BE2C (cell line): ENCODE data around the gene RIOX2. TPM values are rescaled to one million over a fixed set of nuclear protein-coding genes. Genes with fewer than 3 reads are reported as not detected.

Experiments
- DNase-seq: peaks from one replicate; pipeline ENCODE4 v3.0.0-alpha.2; 2020
- H3K27me3 ChIP-seq: fragments of 250-450 bp; sonication (Bioruptor Pico); 2 replicates; pipeline ENCODE4 v1.5.1; 2020; ENCODE audit warnings: mild to moderate bottlenecking
- H3K36me3 ChIP-seq: fragments of 250-450 bp; sonication (Bioruptor Pico); 2 replicates; pipeline ENCODE4 v1.5.1; 2020; ENCODE audit warnings: mild to moderate bottlenecking
- H3K4me1 ChIP-seq: fragments of 250-450 bp; sonication (Bioruptor Pico); 2 replicates; pipeline ENCODE4 v1.5.1; 2020
- H3K4me3 ChIP-seq: 2 replicates; pipeline ENCODE4 v1.5.1; 2011; ENCODE audit warnings: low read depth, low read length
- H3K9me3 ChIP-seq: fragments of 250-450 bp; sonication (Bioruptor Pico); 2 replicates; pipeline ENCODE4 v1.5.1; 2020
- polyA plus RNA-seq: library from polyadenylated mRNA; unstranded; fragments of >200 nt; gene quantifications from one replicate; pipeline ENCODE4 v1.2.1, GENCODE V29; 2012; ENCODE audit warnings: low read depth, missing spikeins; ENCODE audit not compliant: insufficient read length, insufficient read depth
- TF ChIP-seq, protein P1 (sequence below): IDR thresholded peaks from 2 replicates; pipeline ENCODE4 v1.5.1; 2012; ENCODE audit warnings: mild to moderate bottlenecking, low read depth, low read length

RIOX2 gene
- polyA plus RNA-seq, result 68.2 TPM

DNA sequence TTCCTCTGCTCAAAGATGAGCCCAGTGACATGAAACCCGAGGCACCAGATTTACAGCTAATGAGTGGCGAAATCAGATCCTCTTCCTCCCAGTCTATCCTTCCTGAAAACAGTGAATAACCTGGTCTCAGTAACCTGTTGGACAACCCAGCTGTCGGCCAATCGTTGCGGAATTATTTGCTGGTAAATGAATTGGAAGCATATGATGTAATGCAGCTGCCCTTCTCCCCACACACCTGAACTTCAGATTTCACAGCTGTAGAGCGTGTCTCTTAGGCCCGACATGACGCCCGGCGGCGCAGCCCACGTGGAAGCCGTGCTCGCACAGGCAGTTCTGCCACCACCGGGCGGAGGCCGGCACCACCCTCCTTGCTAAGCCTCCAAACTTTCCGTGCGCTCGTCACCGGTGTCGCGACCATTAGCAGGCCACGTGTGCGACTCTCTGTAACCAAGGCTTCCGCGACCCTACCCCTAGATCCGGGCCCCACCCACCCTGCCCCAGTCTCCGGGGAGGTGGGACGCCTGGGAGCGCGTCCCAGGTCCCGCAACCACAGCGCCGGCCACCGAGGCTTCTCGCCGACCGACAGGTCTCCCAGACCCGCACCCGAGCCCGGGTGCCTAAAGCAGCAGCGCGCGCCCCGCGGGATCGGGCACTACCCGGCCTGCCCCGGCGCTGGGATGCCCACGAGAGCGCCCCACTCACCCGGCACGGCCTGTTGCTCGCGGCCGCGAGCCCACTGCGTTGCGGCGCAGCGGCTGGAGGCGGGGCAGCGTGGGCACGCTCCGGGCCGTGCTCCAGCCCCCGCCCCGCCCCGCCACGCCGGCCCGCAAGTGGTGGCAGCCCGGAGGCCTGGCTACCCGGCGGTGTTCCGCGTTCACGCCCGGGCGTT lies at the start of gene RIOX2:
RIOX2 (minus strand) TSS at position 753 of the 889 bp plus-strand sequence. CDS start 4,838 bp downstream, outside the sequence.
- Histone ChIP-seq H3K4me3 (peak within 1 kb of the TSS; percentile 74), H3K9me3 (no peaks in the 10 kb centered on the region), H3K27me3 (no peaks in the 10 kb centered on the region), H3K36me3 (peaks cover 3% of the 10 kb centered on the region), H3K4me1 (no peaks in the 10 kb centered on the region; the same call in 1 of the 2 replicates)
- DNase-seq, result peak; percentile 85
- TF ChIP-seq, protein P1, sequence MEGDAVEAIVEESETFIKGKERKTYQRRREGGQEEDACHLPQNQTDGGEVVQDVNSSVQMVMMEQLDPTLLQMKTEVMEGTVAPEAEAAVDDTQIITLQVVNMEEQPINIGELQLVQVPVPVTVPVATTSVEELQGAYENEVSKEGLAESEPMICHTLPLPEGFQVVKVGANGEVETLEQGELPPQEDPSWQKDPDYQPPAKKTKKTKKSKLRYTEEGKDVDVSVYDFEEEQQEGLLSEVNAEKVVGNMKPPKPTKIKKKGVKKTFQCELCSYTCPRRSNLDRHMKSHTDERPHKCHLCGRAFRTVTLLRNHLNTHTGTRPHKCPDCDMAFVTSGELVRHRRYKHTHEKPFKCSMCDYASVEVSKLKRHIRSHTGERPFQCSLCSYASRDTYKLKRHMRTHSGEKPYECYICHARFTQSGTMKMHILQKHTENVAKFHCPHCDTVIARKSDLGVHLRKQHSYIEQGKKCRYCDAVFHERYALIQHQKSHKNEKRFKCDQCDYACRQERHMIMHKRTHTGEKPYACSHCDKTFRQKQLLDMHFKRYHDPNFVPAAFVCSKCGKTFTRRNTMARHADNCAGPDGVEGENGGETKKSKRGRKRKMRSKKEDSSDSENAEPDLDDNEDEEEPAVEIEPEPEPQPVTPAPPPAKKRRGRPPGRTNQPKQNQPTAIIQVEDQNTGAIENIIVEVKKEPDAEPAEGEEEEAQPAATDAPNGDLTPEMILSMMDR, result peak; percentile 6; the same call in 1 of the 2 replicates

DNA sequence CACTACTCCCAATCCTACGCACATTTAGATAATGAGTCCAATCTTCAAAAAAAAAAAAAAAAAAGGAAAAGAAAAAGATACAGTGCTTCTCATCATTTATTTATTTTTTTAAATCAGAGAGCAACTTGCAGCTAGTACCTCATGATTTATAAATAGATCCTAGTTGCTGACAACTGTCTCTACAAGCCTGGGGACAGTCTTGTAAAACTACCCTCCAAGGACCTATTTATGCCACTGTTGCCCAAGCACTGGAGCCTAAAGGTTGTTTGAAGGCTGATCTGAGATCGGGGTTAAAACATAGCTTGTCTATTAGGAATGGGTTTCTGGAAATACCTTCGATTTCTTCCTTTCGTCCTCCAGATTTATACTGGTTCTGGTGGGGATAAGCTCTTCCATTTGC lies 48.2 kb upstream of the RIOX2 start:
- H3K4me3 ChIP-seq, result no peak overlapping the region
- TF ChIP-seq, protein P1, result no peak

DNA sequence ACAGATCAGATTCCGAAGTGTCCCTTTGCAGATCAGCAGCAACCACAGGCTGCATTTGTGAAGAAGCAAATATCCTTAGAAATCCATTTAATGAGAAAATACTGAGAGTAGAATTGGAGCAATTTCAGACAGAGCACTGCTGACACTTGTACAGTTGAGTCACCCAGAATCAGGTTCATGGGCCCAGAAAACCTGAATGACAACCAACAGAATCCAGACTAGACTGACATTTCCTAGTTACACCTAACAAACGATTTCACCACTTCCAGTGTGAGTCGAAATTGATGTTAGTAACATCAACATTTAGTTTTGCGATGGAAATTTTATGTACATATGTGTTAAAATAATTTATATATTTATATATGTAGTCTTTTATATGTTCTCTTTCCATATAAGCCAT lies 46.1 kb upstream of the RIOX2 start:
- TF ChIP-seq, protein P1, result no peak
- Histone ChIP-seq H3K4me3 (no peak overlapping the region), H3K36me3 (no peaks in the 10 kb centered on the region), H3K27me3 (no peaks in the 10 kb centered on the region), H3K4me1 (peaks cover 11% of the 10 kb centered on the region), H3K9me3 (no peaks in the 10 kb centered on the region)
- no peak for DNase-seq

More for the DNA sequence above, 48.2 kb upstream of the RIOX2 start:
- Histone ChIP-seq H3K4me1 (peaks cover 2% of the 10 kb centered on the region), H3K36me3 (no peaks in the 10 kb centered on the region), H3K27me3 (no peaks in the 10 kb centered on the region), H3K9me3 (no peaks in the 10 kb centered on the region)
- DNase-seq, result no peak

DNA sequence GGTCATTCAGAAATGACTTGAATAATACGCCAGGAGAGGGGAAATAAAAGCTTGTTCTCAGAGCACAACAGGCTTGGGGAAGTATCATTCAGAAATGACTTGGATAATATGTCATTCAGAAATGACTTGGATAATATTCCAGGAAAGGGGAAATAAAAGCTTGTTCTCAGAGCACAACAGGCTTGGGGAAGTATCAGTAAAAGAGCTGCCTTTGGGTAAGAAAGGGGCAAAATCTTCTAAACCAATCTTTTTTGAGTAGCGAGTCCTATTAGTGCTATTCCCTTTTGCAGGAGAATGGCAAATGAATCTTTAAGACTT lies 42.0 kb upstream of the RIOX2 start:
- H3K4me3 ChIP-seq, result no peak overlapping the region
- no peaks in the 10 kb centered on the region for H3K27me3 ChIP-seq
- no peaks in the 10 kb centered on the region for H3K36me3 ChIP-seq
- no peak for DNase-seq
- TF ChIP-seq, protein P1, result no peak
- H3K9me3 ChIP-seq, result no peaks in the 10 kb centered on the region
- peaks cover 9% of the 10 kb centered on the region for H3K4me1 ChIP-seq

DNA sequence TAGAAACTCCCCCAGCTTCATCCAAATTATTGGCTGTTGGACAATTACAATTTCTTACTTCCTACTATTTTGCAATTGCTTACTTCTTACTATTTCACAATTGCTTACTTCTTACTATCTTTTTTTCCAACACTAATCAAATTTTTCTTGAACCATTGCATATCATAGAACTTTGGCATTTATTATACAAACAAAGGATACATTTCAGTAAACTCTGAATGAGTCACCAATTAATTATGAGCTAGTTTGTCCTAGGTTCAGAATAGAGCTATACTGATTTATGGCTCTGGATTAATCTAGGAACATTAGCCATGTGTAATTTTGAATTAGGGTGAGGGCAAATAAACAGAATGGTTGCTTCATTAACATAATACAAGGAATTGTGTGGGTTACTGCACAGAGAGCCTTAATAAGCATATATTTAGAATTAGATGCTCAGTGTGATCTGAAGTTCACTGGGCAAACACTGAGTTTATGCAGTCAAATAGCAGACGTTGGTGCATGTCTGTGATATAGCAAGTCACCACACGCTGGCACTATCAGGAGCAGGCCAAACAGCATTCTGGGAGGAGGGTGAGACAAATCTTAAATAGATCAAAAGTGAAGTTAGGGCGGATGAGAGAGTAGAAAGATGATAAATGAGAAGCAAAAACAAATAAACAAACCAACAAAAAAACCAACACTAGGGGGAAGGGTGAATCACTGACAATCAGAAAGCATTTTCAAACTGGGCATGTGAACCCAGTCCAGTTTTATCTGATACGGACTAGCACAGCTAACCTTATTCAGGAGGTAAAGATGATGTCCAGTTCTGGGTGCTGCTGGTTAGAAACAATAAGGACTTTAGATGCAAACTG lies 41.4 kb upstream of the RIOX2 start:
- Histone ChIP-seq H3K4me1 (peaks cover 9% of the 10 kb centered on the region), H3K36me3 (no peaks in the 10 kb centered on the region), H3K27me3 (no peaks in the 10 kb centered on the region), H3K9me3 (no peaks in the 10 kb centered on the region), H3K4me3 (no peak overlapping the region)
- DNase-seq, result peak; percentile 28
- TF ChIP-seq, protein P1, result peak; percentile 47
